Activated T-helper 1 cell treated with anti-CD3 and anti-CD28 coated beads, Interleukin-2, amount 50 U/mL, for 16 hours (primary cell): ENCODE data around the gene ZBBX.
"Not testable (repeated sequence)": the region's sequence is repeated elsewhere in the genome, so short reads cannot be mapped to it uniquely, and the experiment has no call there.

ENCODE experiments used
- DNase-seq, 2 donors: peaks; one replicate each; pipeline ENCODE4 v3.0.0-alpha.2; 2020; ENCODE audit warnings: low read depth in 1 of 2, low spot score in 1 of 2

The ZBBX gene

GRCh38 chr3:167380004-167380689 is at the start of gene ZBBX:
TSS of gene ZBBX (minus strand) at chr3:167380297. CDS start at chr3:167372901, 7,396 bp downstream.
- peak; percentile 55 to 58 for DNase-seq

GRCh38 chr3:167426962-167427361 is 46.9 kb upstream of the ZBBX start:
- DNase-seq = not testable (repeated sequence)

- DNase-seq = not testable (repeated sequence)
Measured at GRCh38 chr3:167422396-167422795, 42.3 kb upstream of the ZBBX start.

GRCh38 chr3:167409611-167410010 is 29.5 kb upstream of the ZBBX start:
- DNase-seq = no peak

- no peak for DNase-seq
Measured at GRCh38 chr3:167406876-167407492, 26.9 kb upstream of the ZBBX start.

GRCh38 chr3:167397826-167398225 is 17.7 kb upstream of the ZBBX start:
- no peak for DNase-seq

- no peak for DNase-seq
Measured at GRCh38 chr3:167396075-167396474, 16.0 kb upstream of the ZBBX start.

GRCh38 chr3:167394003-167394402 is 13.9 kb upstream of the ZBBX start:
- no peak for DNase-seq

- DNase-seq = no peak
Measured at GRCh38 chr3:167382155-167382554, 2.1 kb upstream of the ZBBX start.

GRCh38 chr3:167375478-167375877 is 4.6 kb downstream of the ZBBX start:
- DNase-seq = no peak

- DNase-seq = no peak
Measured at GRCh38 chr3:167372138-167372537, 8.0 kb downstream of the ZBBX start.

- DNase-seq = no peak
Measured at GRCh38 chr3:167361948-167362347, 18.1 kb downstream of the ZBBX start.

- no peak for DNase-seq
Measured at GRCh38 chr3:167361306-167361705, 18.8 kb downstream of the ZBBX start.

GRCh38 chr3:167355446-167355845 is 24.7 kb downstream of the ZBBX start:
- no peak for DNase-seq

- DNase-seq = no peak
Measured at GRCh38 chr3:167354751-167355150, 25.3 kb downstream of the ZBBX start.

- DNase-seq = no peak
Measured at GRCh38 chr3:167350245-167350862, 29.7 kb downstream of the ZBBX start.

- DNase-seq = no peak
Measured at GRCh38 chr3:167346171-167346570, 33.9 kb downstream of the ZBBX start.

- no peak for DNase-seq
Measured at GRCh38 chr3:167330993-167331785, 48.9 kb downstream of the ZBBX start.

- DNase-seq = no peak
Measured at GRCh38 chr3:167323572-167323971, 56.5 kb downstream of the ZBBX start.

- DNase-seq = no peak
Measured at GRCh38 chr3:167318996-167319615, 61.0 kb downstream of the ZBBX start.

GRCh38 chr3:167318306-167318705 is 61.8 kb downstream of the ZBBX start:
- DNase-seq = no peak
